Heart left ventricle (tissue), 16 donors: ENCODE results near the gene UBL4A. TPM values are rescaled to one million over a fixed set of nuclear protein-coding genes. Genes with fewer than 3 reads are reported as not detected.

Source experiments
- ATAC-seq, 4 donors: fragments of 200-7000 bp; cut with Tn5 transposase; one replicate each; pipeline ENCODE4 v1.9.1; 2020 to 2022; ENCODE audit warnings: moderate library complexity in 4 of 4, mild to moderate bottlenecking in 3 of 4, moderate number of reproducible peaks in 1 of 4
- DNase-seq, 5 donors: peaks; one replicate each; pipeline ENCODE4 v3.0.0-alpha.2; 2020
- H3K27ac ChIP-seq, 12 donors: fragments of 200-600 bp; sonication (generic) in 4 of 12; one replicate each; pipeline versions ENCODE4 v1.5.0 to v1.8.0; 2016 to 2022; ENCODE audit warnings: mild to moderate bottlenecking in 2 of 12
- H3K27me3 ChIP-seq, 9 donors: fragments of 200-600 bp; sonication (generic) in 2 of 9; one replicate each; pipeline versions ENCODE4 v1.5.1 to v1.8.0; 2016 to 2022; ENCODE audit warnings: mild to moderate bottlenecking in 3 of 9
- H3K36me3 ChIP-seq, 9 donors: fragments of 200-600 bp; sonication (generic) in 2 of 9; one replicate each; pipeline versions ENCODE4 v1.5.0 to v1.8.0; 2018 to 2022; ENCODE audit warnings: mild to moderate bottlenecking in 2 of 9
- H3K4me1 ChIP-seq, 12 donors: fragments of 200-600 bp; sonication (generic) in 4 of 12; one replicate each; pipeline versions ENCODE4 v1.5.0 to v1.8.0; 2016 to 2022; ENCODE audit warnings: mild to moderate bottlenecking in 3 of 12
- H3K4me3 ChIP-seq, 12 donors: fragments of 200-600 bp; sonication (generic) in 4 of 12; one replicate each; pipeline versions ENCODE4 v1.5.0 to v1.8.0; 2017 to 2022; ENCODE audit warnings: mild to moderate bottlenecking in 9 of 12, moderate library complexity in 4 of 12
- H3K9me3 ChIP-seq, 12 donors: fragments of 200-600 bp; sonication (generic) in 4 of 12; one replicate each; pipeline versions ENCODE4 v1.5.0 to v1.8.0; 2016 to 2022; ENCODE audit warnings: mild to moderate bottlenecking in 1 of 12
- CTCF ChIP-seq, 12 donors: fragments of 200-600 bp; sonication (generic) in 4 of 12; IDR thresholded peaks; one replicate each; pipeline versions ENCODE4 v1.5.0 to v1.8.0; 2018 to 2022; ENCODE audit warnings: antibody characterized with exemption in 12 of 12, mild to moderate bottlenecking in 5 of 12
- POLR2A ChIP-seq, 2 donors: fragments of 450-650 bp; IDR thresholded peaks; one replicate each; pipeline ENCODE4 v1.6.1; 2017; ENCODE audit warnings: antibody characterized with exemption in 2 of 2, mild to moderate bottlenecking in 2 of 2, moderate library complexity in 2 of 2
- WGBS, 4 donors: extraction: QIAGEN DNeasy Blood & Tissue Kit in 2 of 4; methylation state at CpG; one replicate each; pipeline versions ENCODE4 v1.1.5 to v1.1.7; 2013 to 2018; 5-methylcytosine and 5-hydroxymethylcytosine counted together
- intact Hi-C, 10 donors: fragments of 100-400 bp; cut with DNase I; formaldehyde crosslinking; loops; one replicate each; pipeline versions ENCODE4 v1.11.1 to v1.14.2; 2022
- polyA plus RNA-seq, 2 donors: library from polyadenylated mRNA; stranded (reverse); fragments of 200-250 nt; gene quantifications; one replicate each; pipeline ENCODE4 v1.2.3, GENCODE V29; 2013
- total RNA-seq, 9 donors: library from RNA; depleted of rRNA in 2 of 9; stranded (reverse); fragments of >200 nt in 2 of 9; fragmentation: NEBNext Ultra II Directional in 3 of 9; extraction: Animal tissue kit (Norgen Biotek cat#: 25700) in 3 of 9; gene quantifications; one replicate each; pipeline versions ENCODE4 v1.1.0 to v1.2.4, GENCODE V29; 2016 to 2023
- donor health status: ischemic (EF 13 %, LVEDD 7.1; RV severe dilation, severe dysfunction).
- donor health status: healthy with polysubstance abuse.
- donor health status: DM: no; HTN: yes; CAD: no.
- donor health status: DM: no; HTN: no; CAD: no.
- donor health status: ischemic (EF 25% LVEDD 6.9; RV normal size, moderate dysfunction).
- donor health status: ischemic (EF 25% LVEDD 5.7; RV mildly dilated, moderate dysfunction).
- donor health status: healthy.
- donor health status: DM: yes; HTN: yes; CAD: no.
- donor health status: ischemic (EF 35%, LVEDD 5.7; RV mildly dilated, moderate dysfunction).
- donor health status: nonischemic (EF 11% LVEDD 7.7; RV severe dilation, severe dysfunction).
- donor health status: DM: yes; HTN: yes; CAD: no.
- donor health status: PGD.
- donor health status: ischemic (EF 29% LVEDD 5.4; RV normal size, mild dysfunction).
- donor health status: nonischemic (EF 23%, LVEDD 6.1; RV moderate dilation, normal function).

The UBL4A gene
- total and polyA plus RNA-seq, 11 donors: 34.6 to 92.8 (median 53.7) TPM

- intact Hi-C loops: no loop called here
- TF ChIP-seq CTCF (IDR thresholded peaks at IDR 0.05): no peak
- TF ChIP-seq POLR2A (IDR thresholded peaks at IDR 0.05): no peak
- no peak for DNase-seq
- no peaks in the 10 kb centered on the region for H3K9me3 ChIP-seq
- H3K27ac ChIP-seq: no peak overlapping the region
- no peaks in the 10 kb centered on the region for H3K27me3 ChIP-seq
- H3K4me1 ChIP-seq: peaks cover 0 to 5% (median 0%) of the 10 kb centered on the region in 12 donors
- no peak overlapping the region for H3K4me3 ChIP-seq
- H3K36me3 ChIP-seq: peaks cover 0 to 29% (median 0%) of the 10 kb centered on the region in 9 donors
- WGBS, 4 donors: 65 to 82% (median 73%) methylated on average over 7 of the region's 7 CpGs
- ATAC-seq: no peak
Measured at GRCh38 chrX:154473683-154474082, 12.7 kb downstream of the UBL4A start.

- Histone ChIP-seq H3K36me3 (peaks cover 0 to 36% (median 0%) of the 10 kb centered on the region in 9 donors), H3K9me3 (no peaks in the 10 kb centered on the region), H3K4me1 (peaks cover 0 to 2% (median 0%) of the 10 kb centered on the region in 12 donors), H3K27ac (no peak overlapping the region), H3K4me3 (no peak overlapping the region), H3K27me3 (no peaks in the 10 kb centered on the region)
- TF ChIP-seq CTCF (IDR thresholded peaks at IDR 0.05) (no peak), POLR2A (IDR thresholded peaks at IDR 0.05) (no peak)
- WGBS, 4 donors: 75 to 83% (median 79%) methylated on average over 26 to 28 of the region's 28 CpGs
- DNase-seq (no peak), ATAC-seq (no peak)
- intact Hi-C loops: no loop called here
Measured at GRCh38 chrX:154472685-154473632, 13.5 kb downstream of the UBL4A start.

- 86 to 89% (median 88%) methylated on average over 22 to 23 of the region's 23 CpGs for WGBS, 4 donors
- Histone ChIP-seq H3K9me3 (no peaks in the 10 kb centered on the region), H3K4me3 (no peak overlapping the region), H3K4me1 (no peaks in the 10 kb centered on the region), H3K27me3 (no peaks in the 10 kb centered on the region), H3K27ac (no peak overlapping the region), H3K36me3 (peaks cover 0 to 37% (median 0%) of the 10 kb centered on the region in 9 donors)
- TF ChIP-seq CTCF (IDR thresholded peaks at IDR 0.05): no peak
- TF ChIP-seq POLR2A (IDR thresholded peaks at IDR 0.05): no peak
- DNase-seq (no peak), ATAC-seq (no peak)
- intact Hi-C loops: no loop called here
Measured at GRCh38 chrX:154471839-154472684, 14.4 kb downstream of the UBL4A start.
